Measurements from ENCODE around the gene SPRY1. TPM values are rescaled to one million over a fixed set of nuclear protein-coding genes. Genes with fewer than 3 reads are reported as not detected.

Gene SPRY1
- total RNA-seq, 1 donor from 2014 or later, result 93.2 TPM

DNA sequence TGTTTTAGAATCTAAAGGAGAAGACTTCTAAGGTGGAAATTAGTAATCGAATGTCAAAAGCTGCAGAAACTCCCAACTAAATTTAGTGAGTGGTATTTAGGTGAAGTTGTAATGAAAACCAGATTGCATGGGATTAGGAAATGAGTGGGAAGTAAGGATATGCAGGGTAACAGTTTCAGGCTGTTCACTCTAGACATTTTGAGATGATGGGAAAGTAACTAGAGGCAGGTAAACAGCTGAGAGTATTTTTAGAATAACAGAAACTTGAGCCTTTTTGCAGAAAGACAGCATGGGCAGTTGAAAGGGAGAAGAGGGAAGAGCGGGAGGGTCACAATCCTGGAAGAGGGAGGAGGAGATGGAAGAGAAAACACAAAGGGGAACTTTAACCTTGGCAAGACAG lies 12.7 kb downstream of the SPRY1 start:
- DNase-seq (ENCODE audit: low spot score), result no peak

DNA sequence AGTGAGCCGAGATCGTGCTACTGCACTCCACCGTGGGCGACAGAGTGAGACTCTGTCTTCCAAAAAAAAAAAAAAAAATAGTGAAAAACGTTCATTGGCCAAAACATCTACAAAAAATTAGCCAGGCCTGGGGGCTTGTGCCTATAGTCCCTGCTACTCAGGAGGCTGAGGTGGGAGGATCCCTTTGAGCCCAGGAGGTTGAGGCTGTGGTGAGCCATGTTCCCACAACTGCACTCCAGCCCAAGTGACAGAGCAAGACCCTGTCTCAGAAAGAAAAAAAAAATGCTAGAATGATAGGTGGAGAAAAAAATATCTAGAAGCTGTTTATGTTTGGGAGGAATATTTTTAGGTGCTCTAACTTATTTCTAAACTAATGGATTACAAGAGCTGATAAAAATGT lies 14.9 kb downstream of the SPRY1 start:
- no peak for DNase-seq (ENCODE audit: low spot score)

DNA sequence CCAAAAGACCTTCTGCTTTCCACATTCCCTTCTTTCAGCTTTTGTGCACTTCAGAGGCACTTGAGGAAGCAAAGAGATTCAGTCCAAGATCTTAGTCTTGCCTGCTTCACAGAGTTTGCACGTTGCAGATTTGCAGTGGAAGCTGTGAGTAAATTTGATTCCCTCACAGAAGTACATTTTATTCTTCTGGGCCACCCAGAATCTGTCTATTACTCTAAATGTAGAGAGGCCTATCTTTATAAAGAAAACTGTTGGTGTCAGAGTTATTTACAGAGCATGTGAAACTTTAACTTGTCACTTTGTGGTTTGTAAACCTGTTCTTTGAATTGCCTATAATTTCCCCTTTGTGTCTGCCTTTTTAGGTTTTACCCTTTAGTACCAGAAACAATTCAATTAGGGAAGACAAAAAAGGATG lies 15.5 kb downstream of the SPRY1 start:
- DNase-seq (ENCODE audit: low spot score), result no peak

DNA sequence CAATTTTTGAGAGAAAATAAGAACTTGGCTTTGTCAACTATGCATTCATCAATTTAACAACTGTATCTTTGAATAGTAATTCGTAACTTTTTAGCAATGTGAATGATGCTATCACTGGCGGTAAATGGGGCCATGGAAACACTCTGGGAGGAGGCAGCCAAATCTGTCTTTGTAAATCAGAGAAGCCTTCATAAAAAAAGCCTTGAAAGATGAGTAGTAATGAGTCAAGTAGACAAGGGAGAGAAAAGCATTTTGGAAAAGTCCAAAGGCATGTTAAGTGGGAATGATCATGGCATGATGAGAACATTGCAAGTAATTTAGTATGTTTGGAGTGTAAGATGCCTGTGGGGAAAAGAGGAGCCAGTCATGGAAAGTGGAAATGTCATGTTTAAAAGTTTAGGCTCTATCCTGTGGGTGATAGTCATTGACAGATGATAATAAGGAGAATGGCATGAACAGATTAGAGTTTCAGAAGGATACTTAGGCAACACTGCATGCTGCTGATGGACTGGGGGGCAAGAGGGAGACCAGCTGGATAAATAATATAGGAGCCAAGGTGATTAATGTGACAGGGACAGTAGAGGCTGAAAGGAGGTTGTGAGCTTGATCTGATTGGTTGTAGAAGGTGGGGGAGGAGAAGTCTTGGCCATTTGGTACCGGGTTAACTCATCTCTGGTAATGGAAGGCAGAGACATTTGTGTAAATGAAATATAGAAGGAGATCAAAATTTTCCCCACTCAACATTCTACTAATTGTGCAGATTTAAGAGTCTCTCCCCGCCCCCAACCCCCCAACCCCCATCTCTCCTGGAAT lies 16.3 kb downstream of the SPRY1 start:
- no peak for DNase-seq (ENCODE audit: low spot score)

DNA sequence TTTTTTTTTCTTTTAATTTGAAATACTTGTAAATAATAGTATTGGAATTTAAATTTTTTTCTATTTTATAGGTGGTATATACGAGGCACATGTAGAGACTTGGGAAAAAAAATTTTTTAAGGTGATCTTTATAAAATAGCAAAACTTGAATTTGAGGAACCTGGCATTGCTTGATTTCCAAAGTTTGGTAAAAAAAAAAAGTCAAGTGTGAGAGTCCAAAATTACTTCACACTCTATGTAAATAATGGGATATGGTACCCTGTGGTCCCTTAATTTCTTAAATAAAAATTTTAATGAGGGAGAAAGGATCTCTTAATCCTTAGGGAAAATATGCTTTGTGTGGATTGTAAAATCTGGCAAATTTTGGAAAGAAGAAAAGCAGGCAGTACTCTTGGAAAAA lies 19.0 kb downstream of the SPRY1 start:
- DNase-seq (ENCODE audit: low spot score), result no peak

DNA sequence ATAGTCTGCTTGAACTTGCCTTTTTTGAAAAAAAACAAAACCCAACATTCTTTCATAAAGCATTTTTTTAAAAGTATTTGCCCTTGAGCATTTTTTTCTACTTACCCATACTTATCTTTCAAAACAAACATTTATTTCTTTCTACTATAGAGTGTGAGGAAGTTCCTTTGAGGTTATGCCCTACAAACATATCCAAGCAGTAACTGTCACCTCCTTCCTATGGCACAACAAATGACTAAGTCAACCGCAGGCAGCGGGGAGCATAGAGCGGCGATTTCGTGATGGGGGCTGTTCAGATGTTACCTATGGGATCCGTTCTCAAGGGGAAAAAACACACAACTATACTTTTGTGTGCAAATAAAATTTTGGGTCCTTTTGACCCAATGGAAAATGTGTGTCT lies 19.4 kb downstream of the SPRY1 start:
- no peak for DNase-seq (ENCODE audit: low spot score)

DNA sequence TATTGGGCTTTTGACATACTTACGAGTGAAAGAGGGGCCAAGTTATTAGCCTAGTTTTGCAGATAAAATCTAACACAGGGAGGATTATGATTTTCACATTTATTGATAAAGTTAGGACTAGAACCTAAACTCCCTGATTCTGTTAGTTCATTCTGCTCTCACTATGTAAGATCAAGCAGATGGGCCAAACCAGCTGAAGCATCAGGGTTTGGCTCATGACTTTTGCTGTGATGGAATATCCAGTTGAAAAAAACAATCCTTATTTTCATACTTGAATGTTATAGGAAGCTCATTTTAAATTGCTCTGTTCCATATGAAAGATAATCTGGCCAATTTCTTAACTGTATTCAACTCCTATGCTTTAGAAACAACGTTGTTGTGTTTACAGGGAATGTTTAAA lies 21.2 kb downstream of the SPRY1 start:
- no peak for DNase-seq (ENCODE audit: low spot score)

DNA sequence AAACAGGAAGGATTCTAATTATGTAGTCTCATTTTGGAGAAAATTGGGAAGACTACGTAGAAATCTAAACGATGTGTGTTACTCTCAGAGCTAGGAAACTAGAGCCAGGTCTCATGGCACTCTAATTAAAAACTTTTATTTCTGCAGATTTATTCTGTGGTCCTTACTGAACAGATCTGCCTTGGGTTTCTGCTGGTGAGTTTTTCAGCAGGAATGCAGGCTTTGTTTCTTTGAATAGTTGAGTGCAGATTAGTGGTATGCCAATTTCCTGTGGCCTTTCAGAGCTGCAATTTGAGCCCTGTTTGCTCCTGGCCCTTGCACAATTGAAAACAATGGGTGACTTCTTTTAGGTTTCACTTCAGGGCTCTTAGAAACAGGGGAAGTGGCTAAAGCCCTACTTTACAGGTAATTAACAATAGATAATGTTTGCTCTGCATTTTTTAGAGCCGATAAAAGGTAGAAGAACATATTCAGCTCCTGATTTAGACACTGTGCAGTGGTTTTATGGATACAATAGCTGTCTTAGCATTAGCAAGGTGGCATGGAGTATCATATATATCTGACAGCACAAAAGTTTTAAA lies 21.8 kb downstream of the SPRY1 start:
- DNase-seq (ENCODE audit: low spot score), result no peak

DNA sequence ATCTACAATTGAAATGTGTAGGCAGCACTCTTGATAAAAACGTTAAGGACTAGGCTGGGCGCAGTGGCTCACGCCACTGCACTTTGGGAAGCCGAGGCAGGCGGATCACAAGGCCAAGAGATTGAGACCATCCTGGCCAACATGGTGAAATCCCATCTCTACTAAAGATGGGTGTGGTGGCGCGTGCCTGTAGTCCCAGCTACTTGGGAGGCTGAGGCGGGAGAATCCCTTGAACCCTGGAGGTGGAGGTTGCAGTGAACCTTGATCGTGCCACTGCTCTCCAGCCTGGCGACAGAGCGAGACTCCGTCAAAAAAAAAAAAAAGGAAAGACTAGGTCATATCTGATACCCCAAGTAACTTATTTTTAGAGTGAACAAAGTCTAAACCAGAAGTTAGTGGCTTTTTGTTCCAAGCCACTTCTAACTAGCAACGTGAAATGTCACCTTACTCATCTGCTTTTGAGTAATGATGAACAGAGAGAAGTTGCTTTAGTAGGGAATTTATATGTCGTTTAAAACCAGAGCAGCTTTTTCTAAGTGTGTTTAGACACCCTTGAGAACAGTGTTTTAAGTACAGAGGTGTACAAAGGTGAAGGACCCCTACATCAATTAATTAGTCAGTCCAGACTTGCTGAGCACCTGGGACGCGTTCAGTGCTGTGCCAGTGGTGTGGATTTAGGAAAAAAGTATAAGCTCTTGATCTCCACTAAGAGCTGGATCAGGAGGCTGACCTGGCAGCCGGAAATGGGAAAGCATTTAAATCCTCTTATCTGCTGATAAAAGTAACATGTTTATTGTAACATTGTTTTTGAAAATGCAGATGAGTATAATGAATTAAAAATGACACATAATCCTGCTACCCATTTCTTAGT lies 23.5 kb downstream of the SPRY1 start:
- no peak for DNase-seq (ENCODE audit: low spot score)

DNA sequence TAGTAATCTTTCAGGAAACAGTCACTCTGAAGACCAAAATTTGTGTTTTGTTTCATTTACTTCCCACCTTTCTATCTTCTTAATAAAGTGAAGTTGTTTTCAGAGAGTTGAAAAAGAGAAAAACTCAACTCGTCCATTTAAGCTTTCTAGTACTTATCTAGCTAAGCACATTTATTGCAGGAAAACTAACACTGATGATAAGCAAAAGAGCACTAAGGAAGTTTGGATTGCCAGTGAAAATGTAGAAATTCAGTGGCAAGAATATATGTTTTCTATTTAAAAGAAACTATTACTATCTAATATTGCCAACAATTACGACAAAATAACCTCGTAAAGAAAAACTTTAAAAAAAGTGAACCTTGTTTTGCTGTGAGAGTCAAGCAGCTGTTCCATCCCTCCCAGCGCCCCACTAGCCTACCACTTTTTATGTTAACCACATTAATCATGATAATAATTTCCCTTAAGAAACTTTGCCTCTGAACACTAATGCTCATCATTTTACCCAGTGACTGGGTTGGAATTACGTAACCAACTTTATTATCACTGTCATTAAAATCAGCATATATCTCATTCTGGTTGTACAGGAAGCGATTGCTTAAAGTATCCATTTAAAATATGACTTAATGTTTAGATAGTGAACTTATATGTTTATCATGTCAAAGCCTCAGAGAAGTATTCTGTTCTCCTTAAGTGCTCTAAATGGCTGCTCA lies 24.8 kb downstream of the SPRY1 start:
- DNase-seq (ENCODE audit: low spot score), result no peak

DNA sequence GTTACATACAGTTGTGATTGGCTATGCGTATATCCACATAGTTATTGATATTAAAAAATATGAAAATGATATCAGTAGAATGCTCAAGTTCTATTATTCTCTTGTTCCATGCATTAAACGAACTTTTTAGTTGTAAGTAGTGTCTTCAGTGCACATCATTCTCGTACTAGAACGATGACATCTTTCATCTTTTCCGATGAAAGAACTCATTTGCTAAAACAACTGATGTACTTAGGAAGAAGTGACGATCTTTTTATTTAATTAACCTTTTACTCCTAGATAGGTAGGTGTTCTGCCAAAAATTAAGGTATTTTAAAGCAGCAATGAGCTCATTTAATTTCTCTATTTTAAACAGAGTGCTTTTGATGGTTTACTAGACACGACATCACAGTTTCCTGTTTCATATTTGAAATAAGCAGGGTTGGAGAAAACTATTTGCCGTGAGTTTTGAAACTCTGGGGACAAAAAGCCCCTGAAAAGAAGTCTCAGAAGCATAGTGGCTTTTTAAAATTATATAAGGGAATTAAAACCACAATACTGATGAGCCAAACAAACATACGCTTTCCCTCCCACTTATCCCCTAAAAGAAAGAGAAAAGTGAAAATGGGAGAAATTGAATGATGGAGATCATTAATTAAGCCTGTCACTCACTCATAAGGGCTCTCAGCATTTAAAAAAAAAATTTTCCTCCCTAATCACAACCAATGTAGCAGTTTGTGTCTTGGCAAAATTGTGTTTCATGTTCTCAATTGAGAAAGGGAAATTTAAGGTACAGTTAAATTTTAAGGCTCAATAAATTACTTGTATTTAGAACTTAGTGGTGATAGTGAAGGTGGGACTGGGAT lies 25.6 kb downstream of the SPRY1 start:
- DNase-seq (ENCODE audit: low spot score), result no peak

DNA sequence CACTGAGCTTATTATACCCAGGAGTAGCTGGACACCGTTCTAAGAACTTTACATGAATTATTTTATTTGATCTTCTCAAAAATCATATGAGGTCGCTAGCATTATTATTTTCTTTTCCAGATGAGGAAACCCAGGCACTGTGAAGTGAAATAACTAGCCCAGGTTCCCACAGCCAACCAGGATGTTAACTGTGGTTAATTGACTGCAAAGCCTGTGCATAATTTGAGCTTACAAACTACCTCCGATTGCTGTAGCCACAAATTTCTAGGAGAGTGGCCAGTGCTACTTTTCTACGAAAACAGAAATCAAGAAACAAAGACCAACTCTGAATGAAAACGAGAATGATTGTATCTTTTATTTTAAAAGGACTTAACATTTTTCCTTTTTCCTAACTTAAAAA lies 27.2 kb downstream of the SPRY1 start:
- DNase-seq (ENCODE audit: low spot score), result no peak

DNA sequence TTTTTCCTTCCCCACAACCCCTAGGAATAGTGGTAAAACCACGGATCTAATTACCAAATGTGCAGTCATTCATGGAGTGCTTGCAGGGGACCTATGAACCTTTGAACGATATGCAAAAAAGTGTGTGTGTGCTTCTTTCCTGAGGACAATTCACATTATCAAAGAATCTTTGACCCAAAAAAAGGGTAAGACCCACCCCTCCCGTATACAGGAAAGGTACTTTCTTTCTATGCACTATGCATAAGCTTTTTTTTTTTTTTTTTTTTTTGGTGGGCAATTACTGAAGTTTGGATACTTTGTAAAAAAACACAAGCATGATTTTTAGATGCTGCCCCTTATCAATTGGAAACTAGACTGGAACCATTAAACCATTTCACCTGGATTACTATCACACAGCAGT lies 31.4 kb downstream of the SPRY1 start:
- DNase-seq (ENCODE audit: low spot score), result no peak

DNA sequence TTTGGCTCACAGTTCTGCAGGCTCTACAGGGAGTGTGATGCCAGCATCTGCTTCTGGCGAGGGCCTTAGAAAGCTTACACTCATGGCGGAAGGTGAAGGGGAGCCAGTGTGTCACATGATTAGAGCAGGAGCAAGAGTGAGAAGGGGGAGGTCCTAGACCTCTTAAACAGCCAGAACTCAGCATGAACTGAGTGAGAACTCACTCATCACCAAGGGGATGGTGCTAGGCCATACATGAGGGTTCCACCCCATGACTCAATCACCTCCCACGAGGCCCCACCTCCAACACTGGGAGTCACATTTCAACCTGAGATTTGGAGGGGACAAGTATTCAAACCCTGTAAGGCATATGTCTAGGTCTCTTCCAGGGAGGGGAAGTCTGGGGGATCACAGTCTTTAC lies 33.4 kb downstream of the SPRY1 start:
- DNase-seq (ENCODE audit: low spot score), result no peak

DNA sequence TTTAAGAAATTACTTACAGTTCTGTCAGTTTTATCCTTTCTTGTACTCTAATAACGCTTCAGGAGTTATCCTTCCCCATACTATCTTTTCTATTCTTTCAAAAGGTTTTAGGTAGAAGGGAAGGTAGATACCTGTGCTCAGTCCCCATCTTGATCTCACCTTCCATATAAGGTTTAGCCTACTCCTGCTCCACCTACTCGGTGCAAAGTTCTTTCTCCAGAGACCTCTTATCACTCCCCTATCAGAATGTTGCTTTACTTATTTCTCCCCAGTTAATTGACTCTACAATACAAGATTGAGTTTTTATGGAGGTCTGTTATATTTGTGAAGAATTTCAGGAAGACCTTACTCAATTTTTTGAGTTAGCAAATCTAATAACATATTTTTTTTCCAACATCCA lies 33.9 kb downstream of the SPRY1 start:
- no peak for DNase-seq (ENCODE audit: low spot score)

DNA sequence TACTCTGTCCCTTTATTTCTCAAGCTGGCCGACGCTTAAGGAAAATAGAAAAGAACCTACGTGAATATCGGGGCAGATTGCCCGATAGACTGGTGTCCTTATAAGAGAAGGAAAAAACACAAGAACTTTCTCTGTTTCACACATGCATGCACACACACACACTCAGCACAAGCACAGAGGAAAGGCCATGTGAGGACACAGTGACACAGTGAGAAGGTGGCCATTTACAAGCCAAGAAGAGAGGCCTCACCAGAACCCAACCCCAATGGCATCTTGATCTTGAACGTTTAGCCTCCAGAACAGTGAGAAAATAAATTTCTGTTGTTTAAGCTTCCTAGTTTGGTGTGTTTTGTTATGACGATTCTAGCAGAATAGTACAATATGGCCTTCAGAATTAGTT lies 37.0 kb downstream of the SPRY1 start:
- no peak for DNase-seq (ENCODE audit: low spot score)

DNA sequence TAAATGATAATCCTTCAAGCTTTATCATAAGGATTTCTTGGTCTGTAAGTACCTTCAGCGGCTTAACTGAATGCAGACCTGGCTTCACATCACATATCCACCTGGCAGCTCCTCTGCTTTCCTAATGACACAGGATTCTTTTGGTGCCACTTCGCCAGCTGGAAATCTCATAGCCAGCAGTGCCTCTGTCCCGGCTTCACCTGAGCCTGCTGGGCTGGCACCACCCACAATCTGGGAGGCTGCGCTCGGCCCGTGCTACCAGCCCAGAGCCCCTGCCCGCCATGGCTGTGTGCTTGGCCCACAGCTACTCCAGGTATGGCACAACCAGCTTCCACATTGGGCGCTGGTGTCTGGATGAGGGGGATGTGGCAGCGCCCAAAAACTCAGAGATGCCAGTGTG lies 37.4 kb downstream of the SPRY1 start:
- no peak for DNase-seq (ENCODE audit: low spot score)

DNA sequence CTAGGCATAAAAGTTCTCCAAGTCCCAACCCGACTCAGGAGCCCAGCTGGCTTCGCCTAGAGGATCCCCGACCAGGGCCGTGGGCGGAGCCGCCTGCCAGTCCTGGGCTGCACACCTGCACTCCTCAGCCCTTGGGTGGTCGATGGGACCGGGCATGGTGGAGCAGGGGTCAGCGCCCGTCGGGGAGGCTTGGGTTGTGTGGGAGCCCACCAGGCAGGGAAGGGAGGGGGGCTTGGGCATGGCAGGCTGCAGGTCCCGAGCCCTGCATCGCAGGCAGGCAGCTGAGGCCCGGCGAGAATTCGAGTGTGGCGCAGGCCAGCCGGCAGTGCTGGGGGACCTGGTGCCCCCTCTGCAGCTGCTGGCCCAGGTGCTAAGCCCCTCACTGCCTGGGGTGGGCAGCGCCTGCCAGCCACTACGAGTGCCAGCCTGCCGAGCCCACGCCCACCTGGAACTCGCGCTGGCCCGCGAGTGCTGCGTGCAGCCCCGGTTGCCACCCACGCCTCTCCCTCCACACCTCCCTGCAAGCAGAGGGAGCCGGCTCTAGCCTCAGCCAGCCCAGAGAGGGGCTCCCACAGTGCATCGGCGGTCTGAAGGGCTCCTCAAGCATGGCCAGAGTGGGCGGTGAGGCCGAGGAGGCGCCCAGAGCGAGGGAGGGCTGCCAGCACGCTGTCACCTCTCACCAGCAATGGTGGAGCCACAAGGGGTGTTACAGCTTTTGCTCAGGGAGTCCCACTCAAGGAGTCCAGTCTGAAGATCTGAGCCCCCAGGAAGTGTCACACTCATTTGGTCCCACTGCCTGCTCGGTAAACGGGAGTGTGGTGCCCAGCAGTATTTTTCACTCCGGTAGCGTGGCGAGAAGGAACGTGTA lies 38.9 kb downstream of the SPRY1 start:
- DNase-seq (ENCODE audit: low spot score), result no peak

DNA sequence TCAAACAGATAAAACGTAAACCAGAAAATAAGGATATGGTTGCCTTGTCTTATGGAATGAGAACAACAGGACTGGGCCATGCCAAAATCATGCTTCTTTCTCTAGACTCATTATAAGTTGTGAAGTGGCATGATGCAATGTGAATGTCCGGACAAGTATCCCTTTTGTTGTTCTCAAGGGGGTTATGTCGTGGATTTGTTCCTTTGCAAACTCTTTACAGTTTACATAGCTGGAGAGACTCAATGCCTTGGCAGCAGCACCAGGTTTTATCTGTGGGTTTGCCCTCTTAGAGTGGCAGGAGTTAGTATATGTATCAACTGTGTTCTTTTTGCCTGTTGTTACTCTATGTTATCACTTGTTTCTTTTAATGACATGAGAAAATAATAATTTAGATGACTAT lies 41.4 kb downstream of the SPRY1 start:
- DNase-seq (ENCODE audit: low spot score), result no peak

All from mucosa of gallbladder (tissue), 1 donor.